GM21526 (cell line): ENCODE data around the gene LYPLA2.
"Not testable (repeated sequence)": the region's sequence is repeated elsewhere in the genome, so short reads cannot be mapped to it uniquely, and the experiment has no call there.

Experiments
- ATAC-seq: cut with Tn5 transposase; IDR thresholded peaks from one replicate; pipeline ENCODE4 v1.9.1; 2021; ENCODE audit warnings: moderate library complexity; ENCODE audit not compliant: unreplicated experiment, low FRiP score

LYPLA2 gene

DNA sequence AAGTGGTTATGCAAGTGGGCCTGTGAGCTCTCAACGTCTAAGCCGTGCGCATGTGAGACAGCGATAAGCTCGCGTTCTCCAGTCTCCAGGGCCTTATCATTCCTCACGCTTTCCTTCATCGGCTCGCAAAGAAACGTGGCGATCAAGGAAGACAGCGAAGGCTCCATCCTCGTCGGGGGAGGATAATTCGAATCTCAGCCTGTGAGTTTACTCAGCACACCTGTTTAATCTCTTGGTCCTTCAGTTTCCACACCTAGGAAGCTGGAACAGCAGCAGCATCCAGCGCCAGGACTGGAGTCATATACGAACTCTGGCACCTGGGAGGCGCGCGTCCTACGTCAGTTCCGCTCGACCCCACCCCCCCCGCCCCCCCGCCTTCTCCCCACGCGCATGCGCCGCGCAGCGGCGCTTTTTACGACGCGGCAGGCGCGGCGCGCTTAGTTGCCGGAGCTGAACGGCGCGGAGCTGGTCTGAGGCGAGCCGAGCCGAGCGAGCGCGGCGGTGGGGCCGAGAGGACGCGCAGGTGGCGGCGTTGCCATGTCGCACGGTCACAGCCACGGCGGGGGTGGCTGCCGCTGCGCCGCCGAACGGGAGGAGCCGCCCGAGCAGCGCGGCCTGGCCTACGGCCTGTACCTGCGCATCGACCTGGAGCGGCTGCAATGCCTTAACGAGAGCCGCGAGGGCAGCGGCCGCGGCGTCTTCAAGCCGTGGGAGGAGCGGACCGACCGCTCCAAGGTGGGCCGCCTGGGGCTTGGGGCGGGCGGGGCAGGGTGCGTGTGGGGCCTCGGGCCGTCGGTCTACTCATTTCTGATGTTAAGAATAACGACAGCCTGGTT is 12.7 kb upstream of the LYPLA2 start, which contains the start of gene PITHD1:
Gene PITHD1 (plus strand): TSS at position 440 of the 836 bp plus-strand sequence. CDS start 98 bp downstream, at position 538.
- ATAC-seq: peak; percentile 61

- ATAC-seq: no peak
Observed at GRCh38 chr1:23779826-23780371, 11.0 kb upstream of the LYPLA2 start.

DNA sequence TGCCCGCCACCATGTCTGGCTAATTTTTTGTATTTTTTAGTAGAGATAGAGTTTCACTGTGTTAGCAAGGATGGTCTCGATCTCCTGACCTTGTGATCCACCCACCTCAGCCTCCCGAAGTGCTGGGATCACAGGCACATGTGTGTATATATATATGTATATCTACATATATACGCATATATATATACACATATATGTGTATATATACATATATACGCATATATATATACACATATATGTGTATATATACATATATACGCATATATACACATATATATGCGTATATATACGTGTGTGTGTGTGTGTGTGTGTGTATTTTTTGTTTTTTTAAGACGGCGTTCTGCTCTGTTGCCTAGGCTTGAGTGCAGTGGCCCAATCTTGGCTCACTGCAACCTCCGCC is 7.8 kb upstream of the LYPLA2 start:
- not testable (repeated sequence) for ATAC-seq

DNA sequence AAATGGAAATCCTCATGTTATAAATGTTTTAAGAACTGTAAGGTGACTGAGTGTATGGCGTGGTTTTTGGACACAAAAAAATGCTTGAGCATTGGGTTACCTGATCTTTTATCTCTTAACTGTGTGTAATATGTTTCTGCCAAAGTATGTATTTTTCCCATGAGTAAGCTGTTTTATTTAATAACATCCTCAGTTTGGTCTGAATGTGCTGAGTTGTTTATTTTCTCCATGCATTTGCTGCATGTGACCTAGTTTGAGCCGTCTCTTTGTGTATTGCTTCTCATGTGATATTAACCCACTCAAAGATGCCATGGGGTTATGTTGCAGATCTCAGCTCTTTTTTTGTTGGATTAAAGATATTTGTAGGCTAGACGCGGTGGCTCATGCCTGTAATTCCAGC is 6.1 kb upstream of the LYPLA2 start:
- ATAC-seq: no peak

GRCh38 chr1:23787701-23788100 is 3.2 kb upstream of the LYPLA2 start:
- no peak for ATAC-seq

DNA sequence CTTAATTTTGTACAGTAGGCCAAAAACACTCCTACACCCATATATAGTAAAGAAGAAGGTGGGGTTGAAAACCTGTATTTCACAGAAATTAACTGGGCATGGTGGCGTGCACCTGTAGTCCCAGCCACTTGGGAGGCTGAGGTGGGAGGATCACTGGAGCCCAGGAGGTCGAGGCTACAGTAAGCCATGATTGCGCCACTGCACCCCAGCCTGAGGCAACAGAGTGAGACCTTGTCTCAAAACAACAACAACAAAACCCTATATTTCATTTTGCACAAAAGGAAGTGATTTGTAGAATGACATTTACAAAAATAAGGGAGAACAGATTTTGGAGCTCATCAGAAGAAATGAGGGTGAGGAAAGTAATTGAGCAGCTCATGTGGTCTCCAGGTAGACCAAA is 2.2 kb upstream of the LYPLA2 start:
- ATAC-seq: no peak

GRCh38 chr1:23791516-23792047 is 637 bp downstream of the LYPLA2 start:
- ATAC-seq: no peak

DNA sequence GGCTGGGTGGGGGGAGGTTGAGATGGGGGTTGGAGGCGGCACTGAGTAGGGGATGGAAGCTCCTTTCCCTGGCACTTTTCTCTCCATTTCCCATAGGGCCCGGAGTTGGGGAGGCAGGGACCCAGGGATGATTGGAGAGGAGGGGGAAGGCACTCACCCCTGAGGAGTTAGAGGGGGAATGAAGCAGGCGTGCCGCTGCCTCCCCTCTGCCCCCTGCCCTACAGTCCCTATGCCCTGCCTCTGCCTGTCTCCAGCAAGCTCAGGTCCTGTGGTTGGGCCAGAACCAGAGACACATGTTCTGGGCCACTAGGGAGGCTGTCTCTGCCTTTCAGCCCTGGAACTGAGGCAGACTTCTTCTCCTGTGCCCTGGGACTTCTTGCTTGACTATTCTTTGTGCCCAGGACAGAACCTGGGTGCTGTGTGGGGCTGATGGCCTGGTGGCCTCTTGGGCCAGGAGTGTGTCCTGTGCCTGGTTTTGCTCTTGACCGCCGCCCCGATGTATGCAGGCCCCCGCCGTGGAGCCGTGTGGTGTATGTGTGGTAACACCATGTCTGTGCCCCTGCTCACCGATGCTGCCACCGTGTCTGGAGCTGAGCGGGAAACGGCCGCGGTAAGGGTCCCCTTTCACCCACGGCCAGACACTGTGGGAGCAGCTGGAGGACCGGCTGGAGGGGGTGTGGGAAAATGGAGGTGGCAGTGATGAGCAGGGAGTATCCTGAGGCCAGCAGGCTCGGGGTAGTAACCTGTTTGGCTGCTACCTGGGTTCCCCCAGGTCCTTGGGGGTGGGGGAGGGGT is 1.4 kb downstream of the LYPLA2 start:
- ATAC-seq: no peak

GRCh38 chr1:23793018-23793781 is 2.3 kb downstream of the LYPLA2 start:
- ATAC-seq: no peak

DNA sequence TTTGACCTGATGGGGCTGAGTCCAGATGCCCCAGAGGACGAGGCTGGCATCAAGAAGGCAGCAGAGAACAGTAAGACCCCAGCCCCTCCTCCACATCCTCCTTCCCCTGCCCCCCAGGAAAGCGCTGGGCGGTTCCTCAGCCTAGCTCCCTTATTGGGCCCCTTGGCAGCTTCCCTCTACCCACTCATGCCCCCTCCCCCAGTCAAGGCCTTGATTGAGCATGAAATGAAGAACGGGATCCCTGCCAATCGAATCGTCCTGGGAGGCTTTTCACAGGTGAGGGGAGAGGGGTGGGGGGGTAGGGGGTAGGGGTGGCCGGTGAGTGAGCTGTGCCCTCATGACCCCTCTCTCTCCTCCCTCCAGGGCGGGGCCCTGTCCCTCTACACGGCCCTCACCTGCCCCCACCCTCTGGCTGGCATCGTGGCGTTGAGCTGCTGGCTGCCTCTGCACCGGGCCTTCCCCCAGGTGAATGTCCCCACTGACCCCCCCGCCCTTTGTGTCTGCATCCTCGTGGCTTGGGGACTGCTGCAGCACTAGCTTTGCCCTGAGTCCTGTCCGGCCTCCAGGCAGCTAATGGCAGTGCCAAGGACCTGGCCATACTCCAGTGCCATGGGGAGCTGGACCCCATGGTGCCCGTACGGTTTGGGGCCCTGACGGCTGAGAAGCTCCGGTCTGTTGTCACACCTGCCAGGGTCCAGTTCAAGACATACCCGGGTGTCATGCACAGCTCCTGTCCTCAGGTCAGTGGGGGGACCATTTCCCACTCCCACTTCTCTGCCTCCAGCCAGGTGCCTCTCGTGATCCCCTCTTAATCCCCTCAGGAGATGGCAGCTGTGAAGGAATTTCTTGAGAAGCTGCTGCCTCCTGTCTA is 3.2 kb downstream of the LYPLA2 start:
- no peak for ATAC-seq

GRCh38 chr1:23794732-23795182 is 3.8 kb downstream of the LYPLA2 start:
- ATAC-seq: not testable (repeated sequence)

- no peak for ATAC-seq
Observed at GRCh38 chr1:23795676-23796465, 4.9 kb downstream of the LYPLA2 start.

DNA sequence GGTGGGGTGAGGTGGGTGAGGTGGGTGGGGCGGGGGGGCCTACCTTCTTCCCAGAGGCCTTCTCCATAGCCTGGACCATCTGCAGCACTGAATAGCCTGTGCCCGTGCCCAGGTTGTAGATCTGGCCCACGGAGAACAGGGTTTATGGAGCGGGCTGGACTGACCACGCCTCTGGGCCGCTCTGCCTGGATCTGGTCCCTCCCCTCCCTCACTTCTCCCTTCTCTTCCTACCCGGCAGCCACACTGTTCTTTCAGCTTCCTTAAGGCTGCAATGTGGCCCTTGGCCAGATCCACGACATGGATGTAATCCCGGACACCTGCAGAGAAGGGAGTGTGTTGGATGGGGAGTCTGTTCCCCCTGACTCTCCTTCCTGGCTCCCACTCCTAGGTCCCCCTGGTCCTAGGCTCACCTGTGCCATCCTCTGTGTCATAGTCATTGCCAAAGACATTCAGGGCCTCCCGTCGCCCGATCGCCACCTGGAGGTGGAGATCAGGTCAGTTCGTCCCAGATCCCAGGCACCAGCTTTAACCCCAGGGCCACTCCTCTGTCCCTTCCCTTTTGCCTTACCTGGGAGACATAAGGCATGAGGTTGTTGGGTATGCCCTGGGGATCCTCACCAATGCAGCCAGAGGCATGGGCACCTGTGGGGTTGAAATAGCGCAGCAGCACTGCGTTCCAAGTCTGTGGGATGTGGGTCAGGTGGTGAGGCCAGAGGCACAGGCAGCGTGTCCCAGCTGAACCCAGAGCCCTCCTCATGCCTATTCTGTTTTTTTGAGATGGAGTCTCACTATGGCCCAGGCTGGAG is 5.7 kb downstream of the LYPLA2 start:
- no peak for ATAC-seq

- ATAC-seq: no peak
Observed at GRCh38 chr1:23797478-23798448, 6.8 kb downstream of the LYPLA2 start.

- ATAC-seq: no peak
Observed at GRCh38 chr1:23798662-23799142, 7.8 kb downstream of the LYPLA2 start.

DNA sequence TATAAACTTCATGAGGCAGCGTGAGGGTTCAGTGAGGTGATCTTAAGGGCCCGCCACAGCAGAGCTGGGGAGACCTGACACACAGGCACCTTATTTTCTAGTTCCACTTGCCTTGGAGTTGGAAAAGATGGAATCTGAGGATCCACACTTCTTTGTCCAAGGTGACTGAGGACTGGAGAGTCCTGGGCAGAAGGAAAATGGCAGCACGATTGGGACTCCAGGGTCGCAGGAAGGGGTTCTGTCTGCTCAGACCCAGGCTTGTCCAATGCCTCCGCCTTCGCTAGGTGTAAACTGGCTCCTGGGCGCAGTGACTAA is 8.3 kb downstream of the LYPLA2 start:
- ATAC-seq: no peak
